Sigmoid colon (tissue), 4 donors: ENCODE measurements around the gene EZR.

Experiments
- CTCF ChIP-seq, 4 experiments: fragments of 450-650 bp in 3 of 4; fragments of 200-600 bp in 1 of 4; IDR thresholded peaks; one replicate each; pipeline ENCODE4 v1.5.1; 2016 to 2019; ENCODE audit warnings: antibody characterized with exemption in 4 of 4, mild to moderate bottlenecking in 3 of 4, moderate library complexity in 2 of 4
- EP300 ChIP-seq, 4 donors: sonication (generic); formaldehyde crosslinking; IDR thresholded peaks; one replicate each; pipeline ENCODE4 v1.6.1; 2017; ENCODE audit warnings: antibody characterized with exemption in 4 of 4
- POLR2A ChIP-seq, 2 donors: fragments of 450-650 bp; IDR thresholded peaks; one replicate each; pipeline ENCODE4 v1.6.1; 2016; ENCODE audit warnings: antibody characterized with exemption in 2 of 2, mild to moderate bottlenecking in 2 of 2, moderate library complexity in 2 of 2
- POLR2AphosphoS5 ChIP-seq, 4 donors: sonication (generic); formaldehyde crosslinking; IDR thresholded peaks; one replicate each; pipeline ENCODE4 v1.6.1; 2017; ENCODE audit warnings: antibody characterized with exemption in 4 of 4

GRCh38 chr6:158796353-158796752 is 22.8 kb downstream of the EZR start:
- no peak for TF ChIP-seq CTCF (IDR thresholded peaks at IDR 0.05)
- no peak for TF ChIP-seq POLR2A (IDR thresholded peaks at IDR 0.05)
- TF ChIP-seq EP300 (IDR thresholded peaks at IDR 0.05), result no peak
- TF ChIP-seq POLR2AphosphoS5 (IDR thresholded peaks at IDR 0.05), result no peak
